Neural progenitor cell (in vitro differentiated cells): ENCODE results near the gene IDUA.

ENCODE experiments used
- EZH2 ChIP-seq: fragments of 200-600 bp; sonication (generic); IDR thresholded peaks from 2 replicates; pipeline ENCODE4 v1.6.1; 2017; ENCODE audit warnings: antibody characterized with exemption, mild to moderate bottlenecking, moderate library complexity
- TF ChIP-seq, protein P1 (sequence below): fragments of 200-600 bp; sonication (generic); IDR thresholded peaks from 2 replicates; pipeline ENCODE4 v1.5.1; 2017; ENCODE audit warnings: antibody characterized with exemption, mild to moderate bottlenecking

DNA sequence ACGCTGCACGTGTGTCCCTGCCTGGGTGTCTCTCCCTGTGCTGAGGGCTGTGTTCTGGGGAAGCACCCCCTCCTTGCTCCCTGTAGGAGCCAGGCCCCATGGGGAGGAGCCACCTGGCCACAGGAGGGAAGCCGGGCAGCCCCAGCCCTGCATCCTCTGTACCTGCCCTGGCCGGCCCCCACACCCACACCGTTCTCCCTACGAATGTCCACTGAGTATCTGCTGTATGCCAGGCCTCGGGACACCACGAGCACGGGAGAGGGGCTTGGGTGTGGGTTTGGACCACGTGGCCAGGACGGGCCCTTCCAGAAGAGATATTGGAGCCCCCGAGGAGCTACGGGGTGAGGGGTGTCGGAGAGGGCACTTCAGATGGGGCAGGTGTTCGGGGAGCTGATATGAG is 30.9 kb downstream of the IDUA start:
- TF ChIP-seq, protein P1, sequence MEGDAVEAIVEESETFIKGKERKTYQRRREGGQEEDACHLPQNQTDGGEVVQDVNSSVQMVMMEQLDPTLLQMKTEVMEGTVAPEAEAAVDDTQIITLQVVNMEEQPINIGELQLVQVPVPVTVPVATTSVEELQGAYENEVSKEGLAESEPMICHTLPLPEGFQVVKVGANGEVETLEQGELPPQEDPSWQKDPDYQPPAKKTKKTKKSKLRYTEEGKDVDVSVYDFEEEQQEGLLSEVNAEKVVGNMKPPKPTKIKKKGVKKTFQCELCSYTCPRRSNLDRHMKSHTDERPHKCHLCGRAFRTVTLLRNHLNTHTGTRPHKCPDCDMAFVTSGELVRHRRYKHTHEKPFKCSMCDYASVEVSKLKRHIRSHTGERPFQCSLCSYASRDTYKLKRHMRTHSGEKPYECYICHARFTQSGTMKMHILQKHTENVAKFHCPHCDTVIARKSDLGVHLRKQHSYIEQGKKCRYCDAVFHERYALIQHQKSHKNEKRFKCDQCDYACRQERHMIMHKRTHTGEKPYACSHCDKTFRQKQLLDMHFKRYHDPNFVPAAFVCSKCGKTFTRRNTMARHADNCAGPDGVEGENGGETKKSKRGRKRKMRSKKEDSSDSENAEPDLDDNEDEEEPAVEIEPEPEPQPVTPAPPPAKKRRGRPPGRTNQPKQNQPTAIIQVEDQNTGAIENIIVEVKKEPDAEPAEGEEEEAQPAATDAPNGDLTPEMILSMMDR, result no peak
- no peak for TF ChIP-seq EZH2
